22Rv1 (cell line): ENCODE data around the gene LRRC49.

ENCODE experiments used
- ZFX ChIP-seq: fragments of 450-650 bp; IDR thresholded peaks from 2 replicates; pipeline ENCODE4 v1.6.1; 2017; ENCODE audit warnings: antibody characterized with exemption, borderline replicate concordance
- TF ChIP-seq, protein P1 (sequence below): fragments of 450-650 bp; IDR thresholded peaks from 2 replicates; pipeline ENCODE4 v1.5.1; 2017; ENCODE audit warnings: mild to moderate bottlenecking

DNA sequence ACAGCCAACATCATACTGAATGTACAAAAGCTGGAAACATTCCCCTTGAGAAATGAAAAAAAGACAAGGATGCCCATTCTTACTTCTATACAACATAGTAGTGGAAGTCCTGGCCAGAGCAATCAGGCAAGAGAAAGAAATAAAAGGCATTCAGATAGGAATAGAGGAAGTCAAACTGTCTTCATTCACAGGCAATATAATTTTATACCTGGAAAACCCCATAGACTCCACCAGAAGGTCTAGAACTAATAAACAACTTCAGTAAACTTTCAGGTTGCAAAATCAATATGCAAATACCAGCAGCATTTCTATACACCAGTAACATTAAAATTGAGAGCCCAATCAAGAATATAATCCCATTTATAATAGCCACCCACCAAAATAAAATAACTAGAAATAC is 195.5 kb downstream of the LRRC49 start:
- TF ChIP-seq, protein P1, sequence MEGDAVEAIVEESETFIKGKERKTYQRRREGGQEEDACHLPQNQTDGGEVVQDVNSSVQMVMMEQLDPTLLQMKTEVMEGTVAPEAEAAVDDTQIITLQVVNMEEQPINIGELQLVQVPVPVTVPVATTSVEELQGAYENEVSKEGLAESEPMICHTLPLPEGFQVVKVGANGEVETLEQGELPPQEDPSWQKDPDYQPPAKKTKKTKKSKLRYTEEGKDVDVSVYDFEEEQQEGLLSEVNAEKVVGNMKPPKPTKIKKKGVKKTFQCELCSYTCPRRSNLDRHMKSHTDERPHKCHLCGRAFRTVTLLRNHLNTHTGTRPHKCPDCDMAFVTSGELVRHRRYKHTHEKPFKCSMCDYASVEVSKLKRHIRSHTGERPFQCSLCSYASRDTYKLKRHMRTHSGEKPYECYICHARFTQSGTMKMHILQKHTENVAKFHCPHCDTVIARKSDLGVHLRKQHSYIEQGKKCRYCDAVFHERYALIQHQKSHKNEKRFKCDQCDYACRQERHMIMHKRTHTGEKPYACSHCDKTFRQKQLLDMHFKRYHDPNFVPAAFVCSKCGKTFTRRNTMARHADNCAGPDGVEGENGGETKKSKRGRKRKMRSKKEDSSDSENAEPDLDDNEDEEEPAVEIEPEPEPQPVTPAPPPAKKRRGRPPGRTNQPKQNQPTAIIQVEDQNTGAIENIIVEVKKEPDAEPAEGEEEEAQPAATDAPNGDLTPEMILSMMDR = no peak
- TF ChIP-seq ZFX = no peak
